Chondrocyte (in vitro differentiated cells): ENCODE measurements around the gene CDA. TPM values are rescaled to one million over a fixed set of nuclear protein-coding genes. Genes with fewer than 3 reads are reported as not detected.
A peak's percentile ranks its signal among the peaks of the same experiment; 100 is the strongest.

Experiments used
- DNase-seq: peaks from one replicate; pipeline ENCODE4 v3.0.0; 2021; ENCODE audit warnings: mixed read lengths, low spot score
- H3K27ac Mint-ChIP-seq: one replicate; pipeline ENCODE4 v1.8.0; 2021; ENCODE audit warnings: mild to moderate bottlenecking, moderate library complexity, mixed read lengths; ENCODE audit not compliant: unreplicated experiment
- H3K27me3 Mint-ChIP-seq: 2 replicates; pipeline ENCODE4 v1.8.0; 2021; ENCODE audit warnings: low read depth, mixed read lengths
- H3K36me3 Mint-ChIP-seq: 2 replicates; pipeline ENCODE4 v1.8.0; 2021; ENCODE audit warnings: low read depth, mixed read lengths
- H3K4me1 Mint-ChIP-seq: 2 replicates; pipeline ENCODE4 v1.8.0; 2021; ENCODE audit warnings: low read depth, mild to moderate bottlenecking, mixed read lengths
- H3K4me3 Mint-ChIP-seq: one replicate; pipeline ENCODE4 v1.8.0; 2021; ENCODE audit warnings: mild to moderate bottlenecking, moderate library complexity, mixed read lengths; ENCODE audit not compliant: unreplicated experiment
- H3K9me3 Mint-ChIP-seq: 2 replicates; pipeline ENCODE4 v1.8.0; 2021; ENCODE audit warnings: low read depth, mixed read lengths
- long read RNA-seq: library from polyadenylated mRNA; stranded (forward); transcript quantifications from one replicate; pipeline ENCODE4 v2.0.0, GENCODE V29; 2021
- total RNA-seq: library from RNA; stranded (reverse); gene quantifications from 3 replicates; pipeline ENCODE4 v1.2.1, GENCODE V29; 2021
- TF ChIP-seq, protein P1 (sequence below): fragments of 200-600 bp; sonication (generic); IDR thresholded peaks from 2 replicates; pipeline ENCODE4 v1.5.0; 2021; ENCODE audit warnings: antibody characterized with exemption, mild to moderate bottlenecking, moderate library complexity

The CDA gene
- not detected in 3 replicates for total RNA-seq
- long read RNA-seq, result 0 reads

DNA sequence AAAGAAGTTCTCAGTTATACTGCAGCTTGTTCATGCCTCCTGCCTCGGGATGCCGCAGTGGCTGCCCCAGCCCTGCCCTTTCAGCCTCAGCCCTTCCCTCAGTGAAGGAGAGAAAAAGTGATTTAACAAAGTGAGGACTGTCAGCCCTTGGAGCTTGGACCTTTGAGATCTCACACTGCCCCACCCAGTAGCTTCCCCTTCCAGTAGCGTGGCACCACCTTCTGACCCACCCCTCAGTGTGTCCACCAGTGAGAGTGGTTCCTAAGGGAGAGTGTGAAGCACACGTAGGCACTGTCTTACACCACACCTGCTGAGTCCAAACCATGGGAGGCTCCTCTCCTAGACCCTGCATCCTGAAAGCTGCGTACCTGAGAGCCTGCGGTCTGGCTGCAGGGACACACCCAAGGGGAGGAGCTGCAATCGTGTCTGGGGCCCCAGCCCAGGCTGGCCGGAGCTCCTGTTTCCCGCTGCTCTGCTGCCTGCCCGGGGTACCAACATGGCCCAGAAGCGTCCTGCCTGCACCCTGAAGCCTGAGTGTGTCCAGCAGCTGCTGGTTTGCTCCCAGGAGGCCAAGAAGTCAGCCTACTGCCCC lies at the start of gene CDA:
CDA (plus strand) TSS at position 464 of the 592 bp plus-strand sequence; CDS start at position 497, 33 bp downstream.
- Mint-ChIP-seq H3K27ac (no peak within 1 kb of the TSS), H3K4me3 (no peak within 1 kb of the TSS), H3K9me3 (no peaks in the 10 kb centered on the region)

DNA sequence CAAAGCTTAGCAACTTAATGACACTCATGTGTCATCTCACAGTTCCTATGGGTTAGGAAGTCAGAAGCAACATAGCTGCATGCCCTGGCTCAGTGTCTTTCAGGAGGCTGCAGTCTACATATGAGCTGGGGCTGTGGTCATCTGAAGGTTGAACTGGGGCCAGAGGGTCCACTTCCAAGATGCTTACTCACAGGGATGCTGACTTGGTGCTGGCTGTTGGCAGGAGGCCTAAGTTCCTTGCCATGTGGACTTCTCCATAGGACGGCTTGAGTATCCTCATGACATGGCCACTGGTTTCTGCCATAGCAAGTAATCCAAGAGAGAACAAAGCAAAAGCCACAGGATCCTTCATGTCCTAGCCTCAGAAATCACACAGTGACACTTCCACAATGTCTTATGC lies 48.6 kb upstream of the CDA start:
- Mint-ChIP-seq H3K27me3 (peaks cover 71% of the 10 kb centered on the region), H3K27ac (no peak overlapping the region), H3K4me3 (no peak overlapping the region), H3K36me3 (peaks cover 3% of the 10 kb centered on the region), H3K4me1 (no peaks in the 10 kb centered on the region), H3K9me3 (no peaks in the 10 kb centered on the region)
- no peak for DNase-seq
- TF ChIP-seq, protein P1, sequence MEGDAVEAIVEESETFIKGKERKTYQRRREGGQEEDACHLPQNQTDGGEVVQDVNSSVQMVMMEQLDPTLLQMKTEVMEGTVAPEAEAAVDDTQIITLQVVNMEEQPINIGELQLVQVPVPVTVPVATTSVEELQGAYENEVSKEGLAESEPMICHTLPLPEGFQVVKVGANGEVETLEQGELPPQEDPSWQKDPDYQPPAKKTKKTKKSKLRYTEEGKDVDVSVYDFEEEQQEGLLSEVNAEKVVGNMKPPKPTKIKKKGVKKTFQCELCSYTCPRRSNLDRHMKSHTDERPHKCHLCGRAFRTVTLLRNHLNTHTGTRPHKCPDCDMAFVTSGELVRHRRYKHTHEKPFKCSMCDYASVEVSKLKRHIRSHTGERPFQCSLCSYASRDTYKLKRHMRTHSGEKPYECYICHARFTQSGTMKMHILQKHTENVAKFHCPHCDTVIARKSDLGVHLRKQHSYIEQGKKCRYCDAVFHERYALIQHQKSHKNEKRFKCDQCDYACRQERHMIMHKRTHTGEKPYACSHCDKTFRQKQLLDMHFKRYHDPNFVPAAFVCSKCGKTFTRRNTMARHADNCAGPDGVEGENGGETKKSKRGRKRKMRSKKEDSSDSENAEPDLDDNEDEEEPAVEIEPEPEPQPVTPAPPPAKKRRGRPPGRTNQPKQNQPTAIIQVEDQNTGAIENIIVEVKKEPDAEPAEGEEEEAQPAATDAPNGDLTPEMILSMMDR, result no peak

More for the DNA sequence above, at the start of gene CDA:
- Mint-ChIP-seq H3K4me1 (peaks cover 3% of the 10 kb centered on the region), H3K27me3 (peaks cover 30% of the 10 kb centered on the region), H3K36me3 (no peaks in the 10 kb centered on the region)
- no peak for DNase-seq
- TF ChIP-seq, protein P1, result no peak

DNA sequence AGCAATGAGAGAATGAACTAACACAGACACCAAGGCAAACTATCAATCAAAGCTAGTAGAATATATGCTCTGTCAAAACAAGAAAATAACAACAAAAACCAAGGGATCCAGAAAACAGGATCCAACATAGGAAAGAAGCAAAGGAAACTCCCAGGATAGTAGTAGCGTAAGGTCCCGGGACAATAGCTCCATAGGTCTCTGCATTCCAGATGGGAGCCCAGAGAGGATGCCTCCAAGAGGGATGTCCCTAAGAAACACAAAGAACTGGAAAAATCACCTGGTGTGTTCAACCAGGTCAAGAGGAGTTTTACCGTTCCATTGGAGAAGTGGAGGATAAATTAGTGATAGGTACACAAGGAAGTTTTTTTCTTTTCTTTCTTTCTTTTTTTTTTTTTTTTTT lies 42.3 kb upstream of the CDA start:
- TF ChIP-seq, protein P1, result no peak
- Mint-ChIP-seq H3K4me1 (no peaks in the 10 kb centered on the region), H3K27ac (no peak overlapping the region), H3K36me3 (no peaks in the 10 kb centered on the region), H3K4me3 (no peak overlapping the region), H3K9me3 (no peaks in the 10 kb centered on the region), H3K27me3 (peaks cover 58% of the 10 kb centered on the region)
- DNase-seq, result no peak

GRCh38 chr1:20551161-20551560 lies 37.7 kb upstream of the CDA start:
- TF ChIP-seq, protein P1, result no peak
- peaks cover 11% of the 10 kb centered on the region for H3K4me1 Mint-ChIP-seq
- H3K36me3 Mint-ChIP-seq, result no peaks in the 10 kb centered on the region
- H3K27me3 Mint-ChIP-seq, result peaks cover 26% of the 10 kb centered on the region
- H3K9me3 Mint-ChIP-seq, result no peaks in the 10 kb centered on the region
- no peak for DNase-seq
- no peak overlapping the region for H3K4me3 Mint-ChIP-seq
- no peak overlapping the region for H3K27ac Mint-ChIP-seq

- TF ChIP-seq, protein P1, result no peak
- no peak for DNase-seq
- Mint-ChIP-seq H3K36me3 (no peaks in the 10 kb centered on the region), H3K27ac (no peak within 1 kb of the TSS), H3K9me3 (no peaks in the 10 kb centered on the region), H3K4me3 (peak within 1 kb of the TSS; percentile 67), H3K27me3 (peaks cover 20% of the 10 kb centered on the region), H3K4me1 (peaks cover 11% of the 10 kb centered on the region)
Measured at GRCh38 chr1:20551945-20552727, 36.8 kb upstream of the CDA start, which contains the start of gene FAM43B. Gene FAM43B, plus strand, starts transcription at chr1:20552573. Its CDS starts 401 bp downstream, at chr1:20552974.
